Non-pigmented ciliary epithelial cell (primary cell): ENCODE measurements around the gene UPF3A.
"Not testable (repeated sequence)": the region's sequence is repeated elsewhere in the genome, so short reads cannot be mapped to it uniquely, and the experiment has no call there.

Experiments
- DNase-seq: peaks from one replicate; pipeline ENCODE4 v3.0.0-alpha.2; 2010; ENCODE audit warnings: low read depth

The UPF3A gene

GRCh38 chr13:114264313-114264712 is 17.1 kb upstream of the UPF3A start:
- not testable (repeated sequence) for DNase-seq

GRCh38 chr13:114264886-114265611 is 16.4 kb upstream of the UPF3A start:
- DNase-seq: no peak

GRCh38 chr13:114266241-114266640 is 15.2 kb upstream of the UPF3A start:
- no peak for DNase-seq

GRCh38 chr13:114268344-114269280 is 12.8 kb upstream of the UPF3A start:
- no peak for DNase-seq

GRCh38 chr13:114269281-114269770 is 12.1 kb upstream of the UPF3A start:
- no peak for DNase-seq

- no peak for DNase-seq
These were observed 8.4 kb upstream of the UPF3A start for GRCh38 chr13:114272977-114273376.

GRCh38 chr13:114275304-114275703 is 6.1 kb upstream of the UPF3A start:
- DNase-seq: no peak

GRCh38 chr13:114279146-114279545 is 2.3 kb upstream of the UPF3A start:
- DNase-seq: no peak

GRCh38 chr13:114279758-114280355 is 1.5 kb upstream of the UPF3A start:
- DNase-seq: no peak

- DNase-seq: no peak
These were observed 755 bp downstream of the UPF3A start for GRCh38 chr13:114282041-114282670.

- no peak for DNase-seq
These were observed 2.2 kb downstream of the UPF3A start for GRCh38 chr13:114283576-114283975.

GRCh38 chr13:114284680-114285079 is 3.3 kb downstream of the UPF3A start:
- DNase-seq: no peak

- no peak for DNase-seq
These were observed 3.9 kb downstream of the UPF3A start for GRCh38 chr13:114285166-114285808.

- peak; percentile 43 for DNase-seq
These were observed 5.4 kb downstream of the UPF3A start for GRCh38 chr13:114286808-114287207.

GRCh38 chr13:114288157-114288591 is 6.8 kb downstream of the UPF3A start:
- no peak for DNase-seq

- no peak for DNase-seq
These were observed 15.0 kb downstream of the UPF3A start for GRCh38 chr13:114296448-114296847.

GRCh38 chr13:114296902-114297301 is 15.5 kb downstream of the UPF3A start:
- DNase-seq: no peak

GRCh38 chr13:114298866-114299265 is 17.5 kb downstream of the UPF3A start:
- no peak for DNase-seq

- DNase-seq: no peak
These were observed 18.4 kb downstream of the UPF3A start for GRCh38 chr13:114299604-114300305.

GRCh38 chr13:114303700-114304327 is 22.4 kb downstream of the UPF3A start:
- DNase-seq: no peak
